GM19397 (cell line): Measurements from ENCODE around the gene HHATL.
A peak's percentile ranks its signal among the peaks of the same experiment; 100 is the strongest.

Source experiments
- ATAC-seq: cut with Tn5 transposase; IDR thresholded peaks from one replicate; pipeline ENCODE4 v1.9.1; 2021; ENCODE audit warnings: mild to moderate bottlenecking, moderate library complexity; ENCODE audit not compliant: unreplicated experiment

The HHATL gene

GRCh38 chr3:42654331-42655201 is 48.0 kb downstream of the HHATL start:
- no peak for ATAC-seq

DNA sequence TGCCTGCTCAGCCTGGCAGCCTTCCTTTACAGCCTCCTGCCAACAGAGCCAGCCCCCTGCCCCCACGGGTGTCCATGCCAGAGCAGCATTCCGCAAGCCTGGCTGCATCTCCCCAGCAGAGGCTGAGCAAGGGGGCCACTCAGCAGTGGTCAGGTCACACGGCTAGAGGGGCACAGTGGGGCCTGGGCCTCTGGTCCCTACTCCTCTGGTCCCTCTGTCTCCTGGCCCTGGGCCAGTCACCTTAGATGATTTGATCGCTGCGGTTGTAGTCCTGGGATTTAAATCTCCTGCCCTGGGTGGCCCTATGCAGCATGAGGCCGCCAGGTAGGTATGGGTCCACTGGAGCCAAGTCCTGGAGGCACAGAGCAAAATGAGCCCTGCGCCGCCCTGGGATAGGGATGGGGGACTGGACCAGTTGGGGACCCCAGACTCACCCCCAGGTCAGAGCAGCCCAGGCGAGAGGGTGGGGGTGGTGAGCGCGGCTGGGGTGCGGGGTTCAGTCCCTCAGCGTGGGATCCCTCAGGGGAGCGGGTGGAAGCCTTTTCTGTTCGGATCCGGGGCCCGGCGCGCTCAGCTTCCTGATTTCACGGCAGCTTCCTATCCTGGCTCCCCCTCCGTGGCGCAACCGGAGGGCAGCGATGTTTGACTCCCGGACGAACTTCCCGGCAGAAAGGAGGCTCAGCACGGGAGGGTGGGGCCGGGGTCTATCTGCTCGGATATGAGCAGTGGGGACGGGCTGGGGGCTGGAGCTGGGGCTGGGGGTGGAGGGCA is 48.9 kb downstream of the HHATL start, which contains the start of gene ZBTB47:
Gene ZBTB47 (plus strand): TSS at position 138 of the 771 bp plus-strand sequence. CDS start 4,659 bp downstream, outside the sequence.
- no peak for ATAC-seq

GRCh38 chr3:42653303-42653559 is 49.4 kb downstream of the HHATL start:
- ATAC-seq = no peak

GRCh38 chr3:42652611-42653302 is 49.8 kb downstream of the HHATL start:
- ATAC-seq = peak; percentile 73

DNA sequence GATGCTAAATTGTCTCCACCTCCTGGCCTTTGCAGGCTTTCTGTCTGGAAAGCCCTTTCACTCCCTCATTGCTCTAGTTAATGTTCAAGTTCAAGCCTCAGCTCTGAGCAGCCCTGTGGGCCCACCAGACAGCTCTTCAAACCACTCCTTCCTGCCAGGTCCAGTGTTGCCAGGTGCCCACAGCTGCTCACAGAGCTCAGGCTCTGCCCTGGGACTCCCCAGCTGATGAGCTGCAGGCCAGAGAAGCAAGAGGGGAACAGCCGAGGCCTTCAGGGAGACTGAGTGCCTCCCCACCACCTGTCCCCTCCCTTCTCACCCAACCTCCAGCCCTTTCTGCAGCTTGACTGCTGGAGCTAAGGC is 50.4 kb downstream of the HHATL start:
- peak; percentile 21 for ATAC-seq

DNA sequence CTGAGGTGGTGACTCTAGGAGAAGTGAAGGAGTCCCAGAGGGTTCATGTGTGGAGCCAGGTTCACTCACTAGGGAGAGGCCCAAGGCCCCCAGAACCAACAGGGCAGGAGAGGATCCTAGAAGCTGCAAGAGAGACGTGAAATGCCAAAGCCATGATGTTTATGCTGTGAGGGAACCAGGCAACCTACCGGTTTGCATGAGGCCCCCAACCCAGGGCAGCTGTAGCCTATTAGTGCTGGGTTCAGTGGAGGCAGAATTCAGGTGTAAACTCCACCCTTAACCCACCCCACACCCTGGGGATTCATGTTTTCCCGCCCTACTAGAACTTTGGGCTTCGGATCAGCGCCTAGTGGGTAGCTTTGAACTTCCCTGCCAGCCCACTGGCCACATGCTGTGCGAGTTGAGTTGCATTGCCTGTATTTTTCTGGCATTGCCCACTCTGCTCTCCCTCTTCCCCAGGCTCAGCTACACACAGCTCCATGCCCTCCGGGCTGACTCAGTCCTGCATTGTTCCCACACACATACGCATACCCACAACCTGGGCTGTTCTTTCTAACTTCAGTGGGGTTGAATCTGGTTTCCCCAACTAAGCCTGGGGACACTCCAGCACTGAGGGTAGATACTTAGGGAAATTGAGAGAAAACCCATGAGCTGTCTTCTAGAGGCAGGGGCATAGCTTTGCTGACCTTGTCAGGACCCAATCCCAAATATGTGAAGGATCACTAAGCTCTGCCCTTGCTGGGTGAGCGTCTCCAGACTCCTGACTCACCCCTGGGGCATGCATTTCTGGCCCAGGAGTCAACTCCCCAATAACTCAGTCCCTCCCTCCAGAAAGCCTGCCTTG is 51.1 kb downstream of the HHATL start:
- ATAC-seq = no peak

- ATAC-seq = no peak
Observed at GRCh38 chr3:42649783-42650182, 52.8 kb downstream of the HHATL start.

DNA sequence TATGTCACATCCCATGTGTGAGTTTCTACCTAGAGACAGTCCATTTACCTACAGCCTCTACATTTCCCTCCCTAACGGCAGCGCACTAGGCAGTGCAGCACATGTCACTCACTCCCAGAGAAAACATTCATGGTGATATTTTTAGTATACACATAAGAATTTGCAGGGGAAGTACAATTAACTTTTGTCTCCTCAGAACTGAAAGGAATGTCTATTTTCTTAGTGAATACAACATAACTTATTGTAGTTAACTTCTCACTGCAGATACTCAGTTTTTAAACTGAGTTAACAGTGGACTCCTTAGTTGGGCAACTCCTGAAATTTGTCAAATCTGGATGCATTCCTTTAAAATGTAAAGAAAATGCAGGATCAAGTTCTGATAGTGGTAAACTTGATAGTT is 53.6 kb downstream of the HHATL start:
- no peak for ATAC-seq

DNA sequence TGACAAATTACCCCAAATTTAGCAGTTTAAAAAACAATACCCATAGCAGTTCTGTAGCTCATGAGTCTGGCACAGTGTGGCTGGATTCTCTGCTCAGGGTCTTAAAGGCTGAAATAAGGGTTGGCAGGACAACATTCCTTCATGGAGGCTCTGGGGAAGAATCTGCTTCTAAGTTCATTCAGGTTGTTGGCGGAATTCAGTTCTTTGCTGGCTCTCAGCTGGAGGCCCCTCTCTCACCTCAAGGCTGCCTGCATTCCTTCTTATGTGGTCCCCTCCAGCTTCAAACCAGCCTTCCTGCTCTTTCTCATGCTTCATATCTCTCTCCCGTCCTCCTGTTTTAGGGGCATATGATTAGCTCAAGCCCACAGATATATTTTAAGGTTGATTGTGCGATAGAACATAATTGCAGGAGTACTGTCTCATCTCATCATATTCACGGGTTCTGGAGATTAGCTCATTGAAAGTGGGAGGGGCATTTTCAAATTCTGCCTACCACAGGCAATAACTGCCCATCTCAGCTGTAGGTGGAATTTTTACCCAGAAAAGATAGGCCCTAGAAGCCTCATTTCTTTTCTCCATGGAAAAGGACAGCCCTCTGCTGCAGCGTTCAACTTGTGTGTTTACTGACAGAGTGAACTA is 54.7 kb downstream of the HHATL start:
- no peak for ATAC-seq
